ENCODE data around the gene OR4C11.

DNA sequence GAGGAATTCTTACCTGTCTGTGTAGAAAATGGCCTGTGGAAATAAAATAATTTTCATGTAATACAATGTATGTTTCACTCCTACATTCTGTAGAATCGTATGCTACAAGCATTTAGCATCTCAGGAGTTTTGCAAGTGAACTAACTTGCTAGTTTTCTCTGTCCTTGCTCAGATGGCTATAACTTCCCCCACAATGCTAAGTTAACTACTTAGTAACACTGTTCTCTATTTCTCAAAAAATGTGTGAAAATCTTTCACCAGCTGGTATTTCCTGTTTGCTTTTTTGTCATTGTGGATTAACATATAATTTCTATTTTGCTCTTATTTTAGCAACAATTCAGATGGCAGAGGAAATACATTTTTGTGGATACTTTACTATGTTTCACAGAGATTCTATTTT is 45.1 kb upstream of the OR4C11 start:
- TF ChIP-seq, protein P1, sequence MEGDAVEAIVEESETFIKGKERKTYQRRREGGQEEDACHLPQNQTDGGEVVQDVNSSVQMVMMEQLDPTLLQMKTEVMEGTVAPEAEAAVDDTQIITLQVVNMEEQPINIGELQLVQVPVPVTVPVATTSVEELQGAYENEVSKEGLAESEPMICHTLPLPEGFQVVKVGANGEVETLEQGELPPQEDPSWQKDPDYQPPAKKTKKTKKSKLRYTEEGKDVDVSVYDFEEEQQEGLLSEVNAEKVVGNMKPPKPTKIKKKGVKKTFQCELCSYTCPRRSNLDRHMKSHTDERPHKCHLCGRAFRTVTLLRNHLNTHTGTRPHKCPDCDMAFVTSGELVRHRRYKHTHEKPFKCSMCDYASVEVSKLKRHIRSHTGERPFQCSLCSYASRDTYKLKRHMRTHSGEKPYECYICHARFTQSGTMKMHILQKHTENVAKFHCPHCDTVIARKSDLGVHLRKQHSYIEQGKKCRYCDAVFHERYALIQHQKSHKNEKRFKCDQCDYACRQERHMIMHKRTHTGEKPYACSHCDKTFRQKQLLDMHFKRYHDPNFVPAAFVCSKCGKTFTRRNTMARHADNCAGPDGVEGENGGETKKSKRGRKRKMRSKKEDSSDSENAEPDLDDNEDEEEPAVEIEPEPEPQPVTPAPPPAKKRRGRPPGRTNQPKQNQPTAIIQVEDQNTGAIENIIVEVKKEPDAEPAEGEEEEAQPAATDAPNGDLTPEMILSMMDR (IDR thresholded peaks at IDR 0.05 in 8 of 11, conservative IDR thresholded peaks at IDR 0.05 in 3 of 11): no peak
- TF ChIP-seq POLR2AphosphoS5 (IDR thresholded peaks at IDR 0.05) (no peak), POLR2A (IDR thresholded peaks at IDR 0.05) (no peak)
